SK-N-SH treated with all-trans-retinoic acid at 6 μM for 48 hours (cell line): ENCODE measurements around the gene PRR7.

Experiments used
- CSDC2 ChIP-seq: fragments of 250-450 bp; sonication (Bioruptor Pico); IDR thresholded peaks from 2 replicates; pipeline ENCODE4 v1.5.0; 2020; ENCODE audit warnings: mild to moderate bottlenecking, moderate library complexity
- GLIS3 ChIP-seq: fragments of 250-450 bp; sonication (Bioruptor Pico); IDR thresholded peaks from 2 replicates; pipeline ENCODE4 v1.5.0; 2020; ENCODE audit warnings: mild to moderate bottlenecking, moderate library complexity
- ISL1 ChIP-seq: fragments of 250-450 bp; sonication (Bioruptor Pico); IDR thresholded peaks from 2 replicates; pipeline ENCODE4 v2.1.2; 2022; ENCODE audit warnings: mild to moderate bottlenecking, moderate library complexity
- PPARA ChIP-seq: fragments of 250-450 bp; sonication (Bioruptor Pico); IDR thresholded peaks from 2 replicates; pipeline ENCODE4 v1.5.0; 2020; ENCODE audit warnings: mild to moderate bottlenecking, borderline replicate concordance
- SNAI2 ChIP-seq: fragments of 250-450 bp; sonication (Bioruptor Pico); IDR thresholded peaks from 2 replicates; pipeline ENCODE4 v1.5.0; 2020; ENCODE audit warnings: mild to moderate bottlenecking, moderate library complexity
- TF ChIP-seq, protein P1 (sequence below): fragments of 250-450 bp; sonication (Bioruptor Pico); IDR thresholded peaks from 2 replicates; pipeline ENCODE4 v1.8.0; 2020; ENCODE audit warnings: mild to moderate bottlenecking, moderate library complexity, borderline replicate concordance

- TF ChIP-seq CSDC2 (CRISPR knock-in tag), result no peak
- TF ChIP-seq, protein P1, sequence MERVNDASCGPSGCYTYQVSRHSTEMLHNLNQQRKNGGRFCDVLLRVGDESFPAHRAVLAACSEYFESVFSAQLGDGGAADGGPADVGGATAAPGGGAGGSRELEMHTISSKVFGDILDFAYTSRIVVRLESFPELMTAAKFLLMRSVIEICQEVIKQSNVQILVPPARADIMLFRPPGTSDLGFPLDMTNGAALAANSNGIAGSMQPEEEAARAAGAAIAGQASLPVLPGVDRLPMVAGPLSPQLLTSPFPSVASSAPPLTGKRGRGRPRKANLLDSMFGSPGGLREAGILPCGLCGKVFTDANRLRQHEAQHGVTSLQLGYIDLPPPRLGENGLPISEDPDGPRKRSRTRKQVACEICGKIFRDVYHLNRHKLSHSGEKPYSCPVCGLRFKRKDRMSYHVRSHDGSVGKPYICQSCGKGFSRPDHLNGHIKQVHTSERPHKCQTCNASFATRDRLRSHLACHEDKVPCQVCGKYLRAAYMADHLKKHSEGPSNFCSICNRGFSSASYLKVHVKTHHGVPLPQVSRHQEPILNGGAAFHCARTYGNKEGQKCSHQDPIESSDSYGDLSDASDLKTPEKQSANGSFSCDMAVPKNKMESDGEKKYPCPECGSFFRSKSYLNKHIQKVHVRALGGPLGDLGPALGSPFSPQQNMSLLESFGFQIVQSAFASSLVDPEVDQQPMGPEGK (CRISPR knock-in tag), result no peak
- no peak for TF ChIP-seq GLIS3 (CRISPR knock-in tag)
- no peak for TF ChIP-seq SNAI2 (CRISPR knock-in tag)
- no peak for TF ChIP-seq PPARA (CRISPR knock-in tag)
- TF ChIP-seq ISL1 (CRISPR knock-in tag), result no peak
Observed at GRCh38 chr5:177421062-177421798, 25.4 kb upstream of the PRR7 start.
